Hematopoietic multipotent progenitor cell treated with erythropoietin and hydrocortisone succinate and interleukin-3 and kit ligand, for 17 days (in vitro differentiated cells): ENCODE data around the gene ZSWIM4.

Source experiments
- DNase-seq: peaks from one replicate; pipeline ENCODE4 v3.0.0-alpha.2; 2015; ENCODE audit warnings: low spot score

ZSWIM4 gene

DNA sequence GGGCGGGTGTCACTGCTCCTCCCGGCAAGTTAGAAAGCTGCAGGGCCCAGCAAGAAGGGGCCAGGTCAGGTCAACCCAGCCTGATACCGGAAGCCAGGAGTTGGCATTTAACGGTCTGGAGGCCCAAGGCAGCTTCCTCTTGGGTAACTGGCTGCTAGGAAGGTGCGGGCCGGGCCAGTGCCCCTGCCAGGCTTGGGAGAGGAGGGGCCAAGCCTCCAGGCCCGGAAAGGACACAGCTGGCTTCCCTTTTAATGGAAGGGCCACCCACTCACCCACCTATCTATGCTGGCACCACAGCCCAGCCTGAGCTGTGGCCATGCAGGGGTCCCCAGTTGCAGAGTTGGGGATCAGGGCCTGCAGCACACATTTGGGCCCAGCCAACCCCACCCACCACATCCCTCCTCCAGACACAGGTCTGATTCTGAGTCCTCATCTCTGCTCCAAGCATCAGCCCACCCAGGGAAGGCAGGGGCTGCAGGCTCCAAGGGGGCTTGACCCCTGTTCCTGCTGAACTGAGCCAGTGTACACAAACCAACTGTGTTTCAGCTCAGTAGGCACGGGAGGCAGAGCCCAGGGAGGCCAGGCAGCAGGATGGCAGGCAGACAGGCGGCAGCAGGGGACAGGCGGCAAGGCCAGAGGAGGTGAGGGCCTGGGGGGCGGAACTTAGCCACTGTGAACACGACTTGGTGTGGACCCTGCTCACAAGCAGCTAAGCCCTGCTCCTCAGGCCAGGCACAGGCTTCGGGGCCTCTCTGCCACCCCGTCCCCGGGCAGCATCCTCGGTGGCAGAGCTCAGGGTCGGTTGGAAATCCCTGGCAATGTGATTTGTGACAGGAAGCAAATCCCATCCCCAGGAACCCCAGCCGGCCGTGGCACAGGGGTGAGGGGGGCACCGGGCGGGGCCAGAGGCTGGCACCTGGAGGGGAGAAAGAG lies 40.8 kb downstream of the ZSWIM4 start:
- no peak for DNase-seq

- no peak for DNase-seq
These were observed 43.3 kb downstream of the ZSWIM4 start for GRCh38 chr19:13838435-13839129.

- peak; percentile 87 for DNase-seq
These were observed 44.1 kb downstream of the ZSWIM4 start for GRCh38 chr19:13839130-13839937.

DNA sequence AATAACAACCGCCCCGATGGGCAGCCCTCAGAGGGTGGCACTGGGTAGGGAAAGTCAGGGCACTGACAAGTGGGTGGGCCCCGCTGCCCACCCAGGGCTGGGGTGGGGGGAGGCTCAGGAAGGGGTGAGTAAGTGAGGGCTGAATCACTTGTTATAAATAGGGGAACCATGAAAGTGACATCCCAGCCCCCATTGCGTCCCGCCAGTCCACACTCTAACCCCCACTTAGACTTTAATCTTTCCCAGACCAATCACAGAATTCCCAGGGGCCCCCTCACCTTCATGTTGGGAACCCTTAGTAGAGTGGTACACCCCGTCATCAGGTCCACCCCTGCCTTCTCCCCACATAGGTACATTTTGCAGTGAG lies 44.7 kb downstream of the ZSWIM4 start:
- no peak for DNase-seq

GRCh38 chr19:13840305-13841085 lies 45.3 kb downstream of the ZSWIM4 start:
- peak; percentile 90 for DNase-seq

DNA sequence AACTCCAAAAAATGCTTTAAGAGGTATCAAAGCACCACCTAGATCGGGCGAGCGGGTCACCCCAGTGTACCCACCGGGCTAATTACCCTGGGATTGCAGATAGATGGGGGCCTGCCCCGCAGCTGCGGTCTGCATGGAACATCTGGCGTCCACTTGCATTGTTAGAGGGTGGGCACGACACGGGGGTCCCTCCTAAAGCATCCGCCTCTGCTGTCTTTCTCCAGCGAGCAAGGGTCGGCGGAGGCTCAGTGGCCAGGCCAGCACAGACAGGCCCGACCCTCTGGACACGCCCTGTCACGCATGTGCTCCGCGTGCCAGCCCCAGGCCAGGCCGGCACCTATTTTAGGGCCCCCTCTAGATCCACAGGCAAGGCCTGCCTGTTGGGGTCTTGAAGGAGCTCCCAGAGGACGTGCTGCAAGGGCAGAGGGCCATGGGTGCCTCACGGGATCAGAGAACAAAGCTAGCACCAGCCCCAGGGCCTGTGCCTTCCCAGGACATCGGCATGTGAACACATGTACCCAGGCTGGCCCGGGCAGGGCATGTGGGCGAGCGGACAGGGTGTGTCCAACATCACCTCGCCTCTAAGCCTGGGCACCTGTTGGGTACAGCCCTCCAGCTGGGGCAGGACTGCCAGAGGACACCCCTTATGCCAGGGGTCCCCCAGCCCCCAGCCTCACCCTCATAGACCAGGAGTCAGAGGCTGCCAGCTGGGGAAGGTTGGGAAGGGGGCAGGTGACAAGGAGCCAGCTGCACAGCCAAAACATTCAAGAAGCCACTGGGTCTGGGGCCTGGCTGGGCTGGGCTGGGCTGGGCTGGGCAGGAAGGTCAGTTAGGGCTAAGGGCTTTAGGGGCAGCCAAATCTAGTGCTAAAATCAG lies 46.1 kb downstream of the ZSWIM4 start:
- DNase-seq: peak; percentile 74

DNA sequence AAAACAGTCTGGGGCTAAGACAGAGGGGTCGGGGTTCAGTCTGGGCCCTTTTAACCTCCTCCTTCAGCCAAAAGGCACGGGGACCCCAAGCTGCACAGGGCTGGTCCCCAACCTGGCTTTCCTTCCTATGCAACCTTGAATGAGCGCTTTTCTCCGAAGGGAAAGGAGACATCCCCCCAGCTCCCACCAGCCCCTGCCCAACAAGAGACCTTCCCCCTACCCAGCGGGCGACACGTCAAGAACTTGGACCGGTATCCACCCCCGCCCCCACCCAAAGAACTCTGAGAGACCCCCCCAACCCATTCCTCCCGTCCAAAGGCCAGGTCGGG lies 46.7 kb downstream of the ZSWIM4 start:
- peak; percentile 47 for DNase-seq

DNA sequence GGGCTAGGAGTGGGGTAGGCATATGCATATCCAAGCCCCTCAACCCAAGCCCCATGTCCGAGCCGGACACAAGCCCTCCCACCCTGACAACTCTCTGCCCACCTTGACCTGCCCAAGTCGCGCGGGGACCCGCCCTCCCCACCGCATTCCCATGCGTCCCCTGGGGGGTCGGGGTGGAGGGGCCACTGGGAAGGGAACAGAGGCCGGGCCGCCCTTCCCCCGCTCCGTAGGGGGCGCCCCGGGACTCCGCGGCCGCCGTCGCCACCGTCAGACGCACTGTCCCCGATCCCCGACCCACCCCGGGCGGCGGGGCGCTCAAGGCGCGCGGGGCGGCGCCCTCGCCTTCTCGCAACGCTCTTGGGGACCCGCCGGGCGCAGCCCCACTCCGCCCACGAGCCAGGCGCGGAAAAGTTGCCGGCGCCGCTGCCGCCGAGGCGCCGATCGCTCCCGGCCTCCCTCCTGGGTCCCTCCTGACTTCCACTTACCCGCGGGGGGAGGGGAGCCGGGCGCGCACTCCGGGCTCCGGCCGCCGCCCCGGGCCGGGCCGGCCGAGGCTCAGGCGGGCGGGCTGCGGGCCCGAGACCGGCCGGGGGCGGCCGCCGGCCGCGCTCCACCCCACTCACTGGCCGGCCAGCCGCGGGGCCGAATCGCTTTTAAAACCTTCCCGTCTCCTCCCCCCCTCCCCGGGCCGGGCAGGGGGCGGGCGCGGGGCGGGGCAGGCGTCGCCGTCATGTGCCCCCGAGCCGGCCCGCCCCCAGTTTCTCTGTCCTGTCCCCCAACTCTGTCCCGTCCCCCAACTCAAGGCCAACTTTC lies 47.3 kb downstream of the ZSWIM4 start:
- DNase-seq: peak; percentile 73

DNA sequence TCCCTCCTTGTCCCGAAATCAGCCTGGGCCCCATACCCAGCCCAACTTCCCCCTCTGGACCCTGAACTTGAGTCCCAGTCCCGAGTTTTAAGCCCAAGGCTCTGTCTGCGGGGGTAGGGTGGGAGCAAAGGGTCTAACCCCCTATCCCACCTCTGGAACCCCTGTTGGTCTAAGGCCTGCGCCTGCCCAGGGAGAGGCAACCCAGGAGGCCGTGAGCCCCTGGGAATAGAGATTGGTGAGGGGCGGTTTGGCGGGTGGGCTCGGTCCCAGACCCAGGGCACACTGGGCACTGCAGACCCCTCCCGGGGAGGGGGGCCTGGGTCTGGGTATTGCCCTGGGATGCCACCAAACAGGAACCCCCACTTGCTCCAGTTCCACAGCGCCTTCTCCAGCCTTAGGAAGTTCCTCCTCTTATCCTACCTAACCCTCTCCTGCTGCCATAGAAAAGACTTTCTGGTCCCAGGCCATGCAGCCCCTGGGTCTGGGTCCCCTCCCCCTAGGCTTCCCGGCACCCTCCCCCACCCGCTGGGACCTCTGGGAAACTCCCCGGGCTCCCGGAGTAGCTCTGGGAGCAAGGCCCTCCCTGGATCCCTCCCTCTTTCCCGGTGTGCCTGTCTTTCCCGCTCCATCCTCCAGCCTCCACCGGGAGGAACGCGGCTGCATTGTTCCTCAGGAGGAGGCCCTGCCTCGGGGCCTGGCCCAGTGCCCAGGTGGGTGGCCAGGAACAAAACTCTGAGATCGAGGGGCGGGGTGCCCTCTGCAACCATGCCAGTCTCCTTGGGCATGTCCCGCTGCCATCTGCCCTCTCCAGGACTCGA lies 48.1 kb downstream of the ZSWIM4 start:
- peak; percentile 36 for DNase-seq

DNA sequence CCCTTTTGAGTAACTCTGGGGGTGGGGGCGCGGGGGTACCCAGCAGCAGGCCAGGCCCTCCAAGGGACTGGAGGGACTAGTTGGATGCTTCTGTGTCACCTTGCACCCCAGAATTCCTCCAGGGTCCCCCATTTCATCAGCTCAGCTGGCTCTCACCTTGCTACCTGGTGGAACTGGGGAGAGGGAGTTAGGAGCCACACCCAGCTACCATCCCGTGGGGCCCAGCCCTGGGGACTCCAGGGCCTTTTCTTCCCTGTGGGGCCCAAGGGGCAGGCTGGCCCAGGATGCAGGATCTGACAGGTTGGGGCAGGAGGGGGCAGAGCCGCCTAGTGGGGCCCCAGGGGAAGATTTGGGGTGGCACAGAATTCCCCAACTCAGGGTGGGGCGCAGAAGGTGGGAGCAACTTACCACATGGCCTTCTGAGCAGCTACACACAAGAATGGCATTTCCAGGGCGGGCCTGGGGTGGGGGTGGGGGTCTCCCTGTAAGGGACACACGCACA lies 48.9 kb downstream of the ZSWIM4 start:
- DNase-seq: peak; percentile 37

- peak; percentile 94 for DNase-seq
These were observed 51.5 kb downstream of the ZSWIM4 start for GRCh38 chr19:13846557-13847406.

GRCh38 chr19:13847407-13848339 lies 52.4 kb downstream of the ZSWIM4 start:
- DNase-seq: peak; percentile 80

DNA sequence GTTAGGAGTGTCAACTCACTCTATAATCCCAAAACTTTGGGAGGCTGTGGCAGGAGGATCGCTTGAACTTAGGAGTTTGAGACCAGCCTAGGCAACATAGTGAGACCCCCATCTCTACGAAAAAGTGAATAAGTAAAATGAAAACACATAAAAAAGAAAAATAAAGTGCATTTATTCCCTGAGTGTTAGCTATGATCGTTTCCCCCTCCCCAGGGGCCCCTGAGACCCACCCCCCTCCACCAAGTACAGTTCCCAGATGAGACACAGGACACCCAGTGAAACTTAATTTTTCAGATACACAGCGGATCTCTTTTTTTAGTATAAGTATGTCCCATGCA lies 53.1 kb downstream of the ZSWIM4 start:
- no peak for DNase-seq

DNA sequence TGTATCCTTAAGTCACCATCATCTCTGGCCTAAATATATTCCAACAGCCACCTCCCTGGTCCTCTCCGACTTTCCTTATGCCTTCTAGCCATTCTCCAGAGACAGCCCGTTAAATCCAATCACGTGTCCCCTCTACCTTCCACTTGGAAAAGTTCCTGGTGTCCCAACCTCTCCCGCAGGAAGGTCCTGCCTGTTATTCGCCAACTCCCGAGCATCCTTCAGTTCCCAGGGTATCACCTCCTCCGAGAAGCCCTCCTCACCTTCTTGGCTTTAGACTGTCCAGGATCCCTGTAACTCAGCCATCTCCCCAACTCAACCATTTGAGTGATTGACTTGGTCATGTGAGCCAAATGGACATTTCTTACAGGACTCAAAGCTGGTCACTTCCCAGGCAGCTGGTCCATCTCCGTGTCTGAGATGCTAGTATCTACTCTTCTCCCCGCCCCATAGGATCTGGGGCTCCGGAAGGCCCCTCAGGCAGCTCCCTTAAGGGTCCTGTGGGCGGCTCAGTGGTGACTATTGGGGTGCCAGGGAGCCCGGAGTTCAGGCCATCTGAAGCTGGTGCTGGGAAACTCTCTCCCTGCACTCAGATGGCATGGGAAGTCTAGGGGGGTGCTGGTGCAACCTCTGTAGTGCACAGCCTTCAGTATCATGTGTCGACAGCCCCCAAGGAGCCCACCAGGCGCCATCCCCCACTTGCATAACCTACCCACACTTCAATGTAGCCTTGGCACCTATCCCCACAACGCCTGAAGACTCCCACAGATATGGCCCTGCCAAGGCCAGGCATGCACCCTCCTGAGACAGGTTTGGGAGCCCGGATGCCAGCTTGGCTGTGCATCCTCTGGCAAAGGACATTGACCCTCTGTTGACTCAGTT lies 53.8 kb downstream of the ZSWIM4 start:
- DNase-seq: peak; percentile 32

GRCh38 chr19:13849991-13850909 lies 55.0 kb downstream of the ZSWIM4 start:
- peak; percentile 89 for DNase-seq
